ENCODE results near the gene KEAP1.
A peak's percentile ranks its signal among the peaks of the same experiment; 100 is the strongest.

Gene KEAP1

GRCh38 chr19:10521461-10522171 is 18.5 kb upstream of the KEAP1 start:
- no peak for TF ChIP-seq CTCF (IDR thresholded peaks at IDR 0.05; ENCODE audit: extremely low read depth, missing control alignments)
- no peak for DNase-seq (ENCODE audit: low spot score)

GRCh38 chr19:10520652-10521318 is 17.6 kb upstream of the KEAP1 start:
- no peak for TF ChIP-seq CTCF (IDR thresholded peaks at IDR 0.05; ENCODE audit: extremely low read depth, missing control alignments)
- DNase-seq (ENCODE audit: low spot score), result no peak

- TF ChIP-seq CTCF (IDR thresholded peaks at IDR 0.05; ENCODE audit: extremely low read depth, missing control alignments), result no peak
- DNase-seq (ENCODE audit: low spot score), result no peak
Observed at GRCh38 chr19:10519421-10519820, 16.3 kb upstream of the KEAP1 start.

GRCh38 chr19:10518444-10519361 is 15.5 kb upstream of the KEAP1 start:
- TF ChIP-seq CTCF (IDR thresholded peaks at IDR 0.05; ENCODE audit: extremely low read depth, missing control alignments), result no peak
- DNase-seq (ENCODE audit: low spot score), result peak; percentile 62

DNA sequence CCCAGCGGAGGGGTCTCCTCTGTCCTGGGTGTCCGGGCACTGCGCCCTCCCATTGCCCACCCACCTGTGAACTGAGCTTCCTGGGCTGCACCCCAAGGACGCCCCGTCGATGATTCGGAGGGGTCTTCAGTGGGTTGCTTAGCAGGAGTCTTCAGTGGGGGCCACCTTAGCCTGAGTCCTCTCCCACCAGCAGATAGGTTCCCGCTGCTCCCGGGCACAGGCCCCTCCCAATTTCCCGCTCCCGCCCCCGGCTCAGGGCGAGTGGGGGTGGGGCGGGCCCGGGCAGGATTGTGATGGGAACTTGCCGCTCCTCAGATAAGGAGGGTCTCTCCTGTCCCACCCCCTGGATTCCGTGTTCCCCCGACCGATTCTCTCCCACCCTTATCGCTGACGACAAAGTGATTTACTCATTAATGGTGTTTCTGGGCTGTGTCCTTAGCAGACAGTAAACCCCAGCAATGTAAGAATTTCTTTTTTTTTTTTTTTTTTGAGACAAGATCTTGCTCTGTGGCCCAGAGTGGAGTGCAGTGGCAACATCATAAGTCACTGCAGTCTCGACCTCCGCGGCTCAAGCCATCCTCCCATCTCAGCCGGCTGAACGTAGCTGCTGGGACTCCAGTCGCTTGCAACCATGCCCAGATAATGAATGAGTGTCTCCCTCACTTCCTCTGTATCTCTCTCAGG is 14.7 kb upstream of the KEAP1 start:
- DNase-seq (ENCODE audit: low spot score), result no peak
- TF ChIP-seq CTCF (IDR thresholded peaks at IDR 0.05; ENCODE audit: extremely low read depth, missing control alignments), result no peak

DNA sequence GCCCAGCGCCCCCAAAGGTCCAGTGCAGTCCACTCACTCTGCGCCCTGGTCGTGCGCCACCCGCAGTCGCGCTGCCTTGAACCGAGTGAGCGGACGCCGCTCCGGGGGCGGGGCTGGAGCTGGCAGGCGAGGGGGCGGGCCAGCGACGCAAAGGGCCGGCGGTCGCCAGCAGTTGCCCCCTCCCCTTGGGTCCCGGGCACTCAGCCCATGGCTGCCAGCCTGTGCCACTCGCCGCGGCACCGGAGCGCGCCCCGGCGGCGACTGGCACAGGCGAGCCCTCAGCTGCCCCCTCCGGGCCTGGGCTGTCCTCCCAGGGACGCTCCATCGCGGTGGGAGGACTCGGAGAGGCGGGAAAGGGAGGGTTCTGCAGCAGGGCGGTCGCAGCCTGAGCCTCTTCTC is 14.2 kb upstream of the KEAP1 start, which contains the start of gene S1PR5:
Gene S1PR5, minus strand, starts transcription at position 87 of the 399 bp plus-strand sequence. CDS start 2,436 bp downstream, outside the sequence.
- no peak for TF ChIP-seq CTCF (IDR thresholded peaks at IDR 0.05; ENCODE audit: extremely low read depth, missing control alignments)
- no peak for DNase-seq (ENCODE audit: low spot score)
